Sigmoid colon (tissue), 7 donors: Measurements from ENCODE around the gene MAD1L1. TPM values are rescaled to one million over a fixed set of nuclear protein-coding genes. Genes with fewer than 3 reads are reported as not detected.

ENCODE experiments used
- DNase-seq: peaks from one replicate; pipeline ENCODE4 v3.0.0-alpha.2; 2019
- H3K27ac ChIP-seq, 4 donors: fragments of 200-600 bp; sonication (generic); one replicate each; pipeline ENCODE4 v1.5.1; 2016 to 2019; ENCODE audit warnings: mild to moderate bottlenecking in 1 of 4
- H3K27me3 ChIP-seq, 3 donors: fragments of 200-600 bp; sonication (generic); one replicate each; pipeline ENCODE4 v1.5.1; 2019; ENCODE audit warnings: mild to moderate bottlenecking in 1 of 3
- H3K36me3 ChIP-seq, 4 donors: fragments of 200-600 bp; sonication (generic); one replicate each; pipeline ENCODE4 v1.5.1; 2016 to 2019
- H3K4me1 ChIP-seq, 4 donors: fragments of 200-600 bp; sonication (generic); one replicate each; pipeline ENCODE4 v1.5.1; 2017 to 2019
- H3K4me3 ChIP-seq, 4 donors: fragments of 200-600 bp; sonication (generic); one replicate each; pipeline ENCODE4 v1.5.1; 2017 to 2019; ENCODE audit warnings: mild to moderate bottlenecking in 2 of 4, moderate library complexity in 1 of 4
- H3K9me3 ChIP-seq, 4 donors: fragments of 200-600 bp in 3 of 4; sonication (generic) in 3 of 4; one replicate each; pipeline versions ENCODE4 v1.5.1 to v1.6.1; 2013 to 2019
- EP300 ChIP-seq, 4 donors: sonication (generic); formaldehyde crosslinking; IDR thresholded peaks; one replicate each; pipeline ENCODE4 v1.6.1; 2017; ENCODE audit warnings: antibody characterized with exemption in 4 of 4
- POLR2A ChIP-seq, 2 donors: fragments of 450-650 bp; IDR thresholded peaks; one replicate each; pipeline ENCODE4 v1.6.1; 2016; ENCODE audit warnings: antibody characterized with exemption in 2 of 2, mild to moderate bottlenecking in 2 of 2, moderate library complexity in 2 of 2
- POLR2AphosphoS5 ChIP-seq, 4 donors: sonication (generic); formaldehyde crosslinking; IDR thresholded peaks; one replicate each; pipeline ENCODE4 v1.6.1; 2017; ENCODE audit warnings: antibody characterized with exemption in 4 of 4
- WGBS, 2 donors: extraction: QIAGEN DNeasy Blood & Tissue Kit; methylation state at CpG; one replicate each; pipeline ENCODE4 v1.1.7; 2013; 5-methylcytosine and 5-hydroxymethylcytosine counted together
- intact Hi-C: fragments of 100-400 bp; cut with DNase I; formaldehyde crosslinking; loops from one replicate; pipeline ENCODE4 v1.15.1; 2023
- polyA plus RNA-seq, 3 donors: library from polyadenylated mRNA; stranded (reverse); fragments of 200-250 nt; gene quantifications; one replicate each; pipeline ENCODE4 v1.2.3, GENCODE V29; 2013
- total RNA-seq, 4 donors: library from RNA; depleted of rRNA; stranded (reverse); fragments of >200 nt; gene quantifications; one replicate each; pipeline ENCODE4 v1.1.0, GENCODE V29; 2016
- TF ChIP-seq, protein P1 (sequence below), 4 experiments: fragments of 450-650 bp in 3 of 4; fragments of 200-600 bp in 1 of 4; IDR thresholded peaks; one replicate each; pipeline ENCODE4 v1.5.1; 2016 to 2019; ENCODE audit warnings: antibody characterized with exemption in 4 of 4, mild to moderate bottlenecking in 3 of 4, moderate library complexity in 2 of 4
- donor health status: healthy with polysubstance abuse.
- donor health status: Bipolar disorder and iron deficiency.
- donor health status: healthy.

MAD1L1 gene
- total and polyA plus RNA-seq, 7 donors = 10.2 to 38.4 (median 20.6) TPM

DNA sequence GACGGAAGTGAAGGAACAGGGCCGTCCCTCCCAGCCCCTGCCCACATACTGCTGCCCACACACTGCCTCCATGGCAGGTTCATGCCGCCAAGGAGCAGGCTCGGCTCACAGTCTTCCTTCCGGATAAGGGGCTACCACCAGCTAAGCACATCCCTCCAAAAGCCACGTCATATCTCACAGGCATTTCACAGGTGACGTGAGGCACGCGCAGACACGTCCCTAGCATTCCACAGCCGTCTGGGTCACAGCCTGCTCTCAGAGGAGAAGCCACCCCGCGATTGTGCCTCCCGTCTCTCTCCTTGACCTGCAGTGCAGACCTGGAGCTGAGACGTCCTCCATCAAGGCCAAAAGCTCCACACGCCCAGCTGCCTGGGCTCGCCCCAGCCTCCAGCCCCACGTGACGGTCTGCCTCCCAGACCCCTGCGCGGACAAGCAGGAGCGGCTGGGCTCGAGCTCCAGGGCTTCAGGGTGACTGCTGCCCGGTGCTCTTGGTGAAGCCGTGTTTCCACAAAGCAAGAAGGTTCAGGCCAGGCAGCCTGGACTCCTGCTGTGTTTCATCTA is 114.0 kb downstream of the MAD1L1 start:
- DNase-seq = no peak
- peaks cover 0 to 31% (median 30%) of the 10 kb centered on the region in 4 donors for H3K4me1 ChIP-seq

DNA sequence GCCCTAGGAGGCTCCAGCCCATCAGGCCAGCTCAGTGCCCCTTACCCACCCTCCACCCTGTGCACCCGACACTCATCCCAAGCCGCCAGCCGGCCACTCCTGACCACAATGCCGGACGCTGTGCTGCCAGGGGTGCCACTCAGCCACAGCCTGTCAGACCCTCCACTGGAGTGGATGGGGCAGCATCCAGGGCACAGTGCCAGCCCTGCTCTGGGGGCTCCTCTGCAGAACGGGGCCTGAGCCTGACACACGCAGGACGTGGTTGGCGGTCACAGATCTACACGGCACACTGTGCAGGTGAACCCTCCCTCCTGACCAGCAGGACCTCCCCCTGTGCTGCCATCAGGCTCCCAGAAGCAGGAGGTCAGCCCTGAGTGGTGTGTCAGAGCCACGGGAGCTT is 114.7 kb downstream of the MAD1L1 start:
- intact Hi-C loops = loop anchor here (2.0 kb wide), 1 partner anchor 39 kb away; no protein-coding TSS in a partner anchor
- H3K4me1 ChIP-seq = peaks cover 0 to 31% (median 30%) of the 10 kb centered on the region in 4 donors
- TF ChIP-seq POLR2A (IDR thresholded peaks at IDR 0.05) (no peak), EP300 (IDR thresholded peaks at IDR 0.05) (no peak), POLR2AphosphoS5 (IDR thresholded peaks at IDR 0.05) (no peak)
- no peaks in the 10 kb centered on the region for H3K9me3 ChIP-seq
- WGBS, 2 donors = 94% methylated on average over 11 of the region's 11 CpGs
- H3K4me3 ChIP-seq = no peak overlapping the region
- no peak overlapping the region for H3K27ac ChIP-seq
- no peaks in the 10 kb centered on the region for H3K27me3 ChIP-seq
- H3K36me3 ChIP-seq = no peaks in the 10 kb centered on the region
- no peak for DNase-seq

More for the DNA sequence above, 114.0 kb downstream of the MAD1L1 start:
- WGBS, 2 donors = 95% methylated on average over 25 of the region's 25 CpGs
- intact Hi-C loops = loop anchor here (2.0 kb wide), 1 partner anchor 38 kb away; no protein-coding TSS in a partner anchor
- H3K4me3 ChIP-seq = no peak overlapping the region
- H3K9me3 ChIP-seq = no peaks in the 10 kb centered on the region
- no peaks in the 10 kb centered on the region for H3K36me3 ChIP-seq
- no peak overlapping the region for H3K27ac ChIP-seq
- H3K27me3 ChIP-seq = no peaks in the 10 kb centered on the region
- TF ChIP-seq POLR2AphosphoS5 (IDR thresholded peaks at IDR 0.05) = no peak
- no peak for TF ChIP-seq EP300 (IDR thresholded peaks at IDR 0.05)
- TF ChIP-seq POLR2A (IDR thresholded peaks at IDR 0.05) = no peak
- TF ChIP-seq, protein P1, sequence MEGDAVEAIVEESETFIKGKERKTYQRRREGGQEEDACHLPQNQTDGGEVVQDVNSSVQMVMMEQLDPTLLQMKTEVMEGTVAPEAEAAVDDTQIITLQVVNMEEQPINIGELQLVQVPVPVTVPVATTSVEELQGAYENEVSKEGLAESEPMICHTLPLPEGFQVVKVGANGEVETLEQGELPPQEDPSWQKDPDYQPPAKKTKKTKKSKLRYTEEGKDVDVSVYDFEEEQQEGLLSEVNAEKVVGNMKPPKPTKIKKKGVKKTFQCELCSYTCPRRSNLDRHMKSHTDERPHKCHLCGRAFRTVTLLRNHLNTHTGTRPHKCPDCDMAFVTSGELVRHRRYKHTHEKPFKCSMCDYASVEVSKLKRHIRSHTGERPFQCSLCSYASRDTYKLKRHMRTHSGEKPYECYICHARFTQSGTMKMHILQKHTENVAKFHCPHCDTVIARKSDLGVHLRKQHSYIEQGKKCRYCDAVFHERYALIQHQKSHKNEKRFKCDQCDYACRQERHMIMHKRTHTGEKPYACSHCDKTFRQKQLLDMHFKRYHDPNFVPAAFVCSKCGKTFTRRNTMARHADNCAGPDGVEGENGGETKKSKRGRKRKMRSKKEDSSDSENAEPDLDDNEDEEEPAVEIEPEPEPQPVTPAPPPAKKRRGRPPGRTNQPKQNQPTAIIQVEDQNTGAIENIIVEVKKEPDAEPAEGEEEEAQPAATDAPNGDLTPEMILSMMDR (IDR thresholded peaks at IDR 0.05) = no peak

DNA sequence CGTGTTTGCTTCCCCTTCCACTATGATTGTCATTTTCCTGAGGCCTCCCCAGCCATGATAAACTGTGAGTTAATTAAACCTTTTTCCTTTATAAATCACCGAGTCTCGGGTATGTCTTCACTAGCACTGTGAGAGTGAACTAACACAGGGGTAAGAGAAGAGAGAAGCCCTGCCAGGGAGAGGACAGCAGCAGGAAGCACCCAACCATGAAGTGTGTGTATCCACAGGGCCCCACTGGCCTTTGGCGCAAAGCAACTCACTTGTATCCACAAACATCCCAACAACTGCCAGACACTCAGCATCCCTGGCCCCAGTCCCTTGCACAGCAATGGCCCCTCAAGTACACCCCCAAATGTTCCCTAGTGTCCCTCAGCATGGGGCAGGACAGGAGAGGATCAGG is 115.1 kb downstream of the MAD1L1 start:
- no peaks in the 10 kb centered on the region for H3K36me3 ChIP-seq
- no peak for DNase-seq
- no peak for TF ChIP-seq POLR2AphosphoS5 (IDR thresholded peaks at IDR 0.05)
- no peak for TF ChIP-seq EP300 (IDR thresholded peaks at IDR 0.05)
- TF ChIP-seq POLR2A (IDR thresholded peaks at IDR 0.05) = no peak
- TF ChIP-seq, protein P1 (IDR thresholded peaks at IDR 0.05) = no peak
- H3K27me3 ChIP-seq = no peaks in the 10 kb centered on the region
- intact Hi-C loops = loop anchor here (2.0 kb wide), 1 partner anchor 39 kb away; no protein-coding TSS in a partner anchor
- peaks cover 0 to 31% (median 30%) of the 10 kb centered on the region in 4 donors for H3K4me1 ChIP-seq
- WGBS, 2 donors = 84 to 89% methylated on average over 4 of the region's 4 CpGs
- no peak overlapping the region for H3K4me3 ChIP-seq
- H3K9me3 ChIP-seq = no peaks in the 10 kb centered on the region
- H3K27ac ChIP-seq = peak overlapping the region in 3 of 4 donors; percentile 59 to 71 (median 67)

DNA sequence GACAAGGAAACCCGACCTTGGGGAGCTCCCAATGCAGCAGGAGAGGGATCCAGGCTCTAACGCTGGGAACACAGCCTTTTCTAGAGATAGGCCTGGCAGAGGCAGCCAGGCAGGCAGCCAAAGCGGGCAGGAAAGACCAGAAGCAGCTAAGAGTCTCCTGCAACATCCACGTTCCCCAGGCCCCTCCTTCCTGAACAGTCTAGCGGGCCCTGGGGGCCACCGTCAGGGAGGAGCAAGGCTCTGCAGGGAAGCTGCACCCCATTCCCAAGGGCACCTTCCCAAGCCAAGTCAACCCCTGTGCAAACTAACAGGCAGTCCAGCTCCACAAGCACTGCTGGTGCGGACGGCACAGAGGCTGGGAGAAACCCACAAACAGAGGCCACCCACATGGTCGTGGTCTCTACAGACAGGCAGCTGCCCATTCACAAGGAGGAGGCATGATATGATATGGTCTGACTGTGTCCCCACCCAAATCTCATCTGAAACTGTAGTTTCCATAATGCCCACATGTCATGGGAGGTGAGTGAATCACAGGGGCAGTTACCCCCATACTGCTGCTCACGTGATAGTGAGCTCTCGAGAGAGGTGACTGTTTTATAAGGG is 115.7 kb downstream of the MAD1L1 start:
- no peaks in the 10 kb centered on the region for H3K9me3 ChIP-seq
- TF ChIP-seq, protein P1 (IDR thresholded peaks at IDR 0.05) = no peak
- TF ChIP-seq EP300 (IDR thresholded peaks at IDR 0.05) (no peak), POLR2AphosphoS5 (IDR thresholded peaks at IDR 0.05) (no peak), POLR2A (IDR thresholded peaks at IDR 0.05) (no peak)
- peak overlapping the region in 3 of 4 donors; percentile 59 to 71 (median 67) for H3K27ac ChIP-seq
- intact Hi-C loops = no loop called here
- DNase-seq = peak; percentile 85
- WGBS, 2 donors = 69 to 76% methylated on average over 11 of the region's 11 CpGs
- H3K4me1 ChIP-seq = peaks cover 0 to 32% (median 30%) of the 10 kb centered on the region in 4 donors
- no peaks in the 10 kb centered on the region for H3K36me3 ChIP-seq
- H3K4me3 ChIP-seq = no peak overlapping the region
- no peaks in the 10 kb centered on the region for H3K27me3 ChIP-seq

DNA sequence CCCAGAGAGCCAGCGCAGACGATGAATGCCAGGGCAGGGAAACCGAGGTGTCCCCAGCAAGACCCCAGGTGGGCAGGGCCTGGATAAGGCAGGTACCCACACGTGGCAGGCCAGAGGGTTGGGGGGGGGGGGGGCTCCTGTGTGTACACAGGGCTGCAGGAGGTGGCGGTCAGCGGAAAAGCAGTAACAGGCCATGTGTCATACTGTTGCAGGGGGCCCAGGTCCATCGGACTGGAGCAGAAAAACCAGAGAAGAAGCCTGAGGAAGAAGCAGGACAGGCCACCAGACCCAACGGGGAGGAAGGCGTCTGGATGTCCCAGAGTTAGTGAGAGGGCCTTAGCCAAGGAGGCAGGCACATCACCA is 116.3 kb downstream of the MAD1L1 start:
- 87 to 89% methylated on average over 9 of the region's 9 CpGs for WGBS, 2 donors
- no peak for DNase-seq
- peak overlapping the region in 3 of 4 donors; percentile 59 to 71 (median 67) for H3K27ac ChIP-seq
- no peaks in the 10 kb centered on the region for H3K9me3 ChIP-seq
- H3K36me3 ChIP-seq = no peaks in the 10 kb centered on the region
- H3K4me3 ChIP-seq = no peak overlapping the region
- H3K4me1 ChIP-seq = peaks cover 0 to 39% (median 33%) of the 10 kb centered on the region in 4 donors
- TF ChIP-seq EP300 (IDR thresholded peaks at IDR 0.05) = no peak
- no peak for TF ChIP-seq POLR2A (IDR thresholded peaks at IDR 0.05)
- TF ChIP-seq, protein P1 (IDR thresholded peaks at IDR 0.05) = no peak
- no peak for TF ChIP-seq POLR2AphosphoS5 (IDR thresholded peaks at IDR 0.05)
- intact Hi-C loops = no loop called here
- H3K27me3 ChIP-seq = no peaks in the 10 kb centered on the region
